Measurements from ENCODE around the gene ZNF10.
A peak's percentile ranks its signal among the peaks of the same experiment; 100 is the strongest.

ZNF10 gene

GRCh38 chr12:133130038-133130807 is at the start of gene ZNF10, which contains the start of gene ZNF891:
Gene ZNF10, plus strand, starts transcription at chr12:133130627. Its CDS starts 13,866 bp downstream, at chr12:133144493.
Gene ZNF891, minus strand, starts transcription at chr12:133130274. Its CDS starts 8,356 bp downstream, at chr12:133121918.
- Histone ChIP-seq H3K36me3 (ENCODE audit: low read depth) (peaks cover 13% of the 10 kb centered on the region), H3K4me1 (ENCODE audit: insufficient read depth, poor library complexity, severe bottlenecking) (no peaks in the 10 kb centered on the region), H3K9me3 (ENCODE audit: severe bottlenecking) (peaks cover 12% of the 10 kb centered on the region), H3K27me3 (ENCODE audit: insufficient read depth, poor library complexity, severe bottlenecking) (no peaks in the 10 kb centered on the region), H3K27ac (ENCODE audit: poor library complexity, severe bottlenecking) (peak within 1 kb of the TSS; percentile 77), H3K4me3 (ENCODE audit: severe bottlenecking) (peak within 1 kb of the TSS; percentile 64)
- TF ChIP-seq CTCF (IDR thresholded peaks at IDR 0.05; ENCODE audit: poor library complexity, severe bottlenecking) = no peak
- peak; percentile 98 for ATAC-seq (ENCODE audit: low read depth)
- peak; percentile 94 for DNase-seq (ENCODE audit: low spot score)

DNA sequence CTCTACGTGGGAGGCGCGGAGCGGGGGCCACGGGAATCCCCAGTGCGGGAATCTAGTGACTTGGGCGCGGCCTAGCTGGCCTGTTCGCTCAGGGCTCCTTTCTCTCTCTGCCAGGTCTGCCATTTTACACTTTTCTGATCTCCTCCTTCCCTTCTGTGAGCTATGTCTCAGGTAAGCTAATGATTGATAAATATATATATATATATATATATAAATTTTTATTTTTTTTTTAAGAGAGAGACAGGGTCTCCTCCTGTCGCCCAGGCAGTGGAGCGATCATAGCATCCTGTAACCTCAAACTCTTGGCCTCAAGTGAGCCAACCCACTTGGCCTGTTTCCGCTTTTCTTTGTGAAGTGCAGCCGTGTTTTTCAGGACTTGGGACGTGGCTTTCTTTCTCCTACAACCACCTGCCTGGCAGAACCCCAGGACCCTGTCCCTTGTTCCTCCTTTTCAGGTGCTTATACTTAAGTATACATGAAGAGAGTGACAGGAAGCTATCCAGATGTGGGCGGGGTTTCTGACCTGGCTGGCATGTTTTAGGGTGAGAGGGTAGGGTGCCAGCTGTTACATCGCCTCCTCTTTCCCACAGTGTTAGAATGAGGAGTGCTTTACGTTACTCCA is 49.2 kb upstream of the ZNF10 start:
- no peak for ATAC-seq (ENCODE audit: low read depth)
- H3K4me3 ChIP-seq (ENCODE audit: severe bottlenecking) = peak overlapping the region; percentile 76
- peaks cover 17% of the 10 kb centered on the region for H3K9me3 ChIP-seq (ENCODE audit: severe bottlenecking)
- no peak for TF ChIP-seq CTCF (IDR thresholded peaks at IDR 0.05; ENCODE audit: poor library complexity, severe bottlenecking)
- H3K27ac ChIP-seq (ENCODE audit: poor library complexity, severe bottlenecking) = peak overlapping the region; percentile 81
- H3K36me3 ChIP-seq (ENCODE audit: low read depth) = peaks cover 47% of the 10 kb centered on the region
- H3K27me3 ChIP-seq (ENCODE audit: insufficient read depth, poor library complexity, severe bottlenecking) = no peaks in the 10 kb centered on the region
- no peak for DNase-seq (ENCODE audit: low spot score)
- no peaks in the 10 kb centered on the region for H3K4me1 ChIP-seq (ENCODE audit: insufficient read depth, poor library complexity, severe bottlenecking)

GRCh38 chr12:133083345-133083744 is 47.1 kb upstream of the ZNF10 start:
- H3K27me3 ChIP-seq (ENCODE audit: insufficient read depth, poor library complexity, severe bottlenecking) = no peaks in the 10 kb centered on the region
- ATAC-seq (ENCODE audit: low read depth) (no peak), DNase-seq (ENCODE audit: low spot score) (no peak)
- peaks cover 63% of the 10 kb centered on the region for H3K36me3 ChIP-seq (ENCODE audit: low read depth)
- TF ChIP-seq CTCF (IDR thresholded peaks at IDR 0.05; ENCODE audit: poor library complexity, severe bottlenecking) = no peak
- no peak overlapping the region for H3K27ac ChIP-seq (ENCODE audit: poor library complexity, severe bottlenecking)
- no peaks in the 10 kb centered on the region for H3K4me1 ChIP-seq (ENCODE audit: insufficient read depth, poor library complexity, severe bottlenecking)
- no peak overlapping the region for H3K4me3 ChIP-seq (ENCODE audit: severe bottlenecking)
- H3K9me3 ChIP-seq (ENCODE audit: severe bottlenecking) = peaks cover 13% of the 10 kb centered on the region

- DNase-seq (ENCODE audit: low spot score) = no peak
- H3K36me3 ChIP-seq (ENCODE audit: low read depth) = peaks cover 73% of the 10 kb centered on the region
- peaks cover 67% of the 10 kb centered on the region for H3K9me3 ChIP-seq (ENCODE audit: severe bottlenecking)
- no peak for ATAC-seq (ENCODE audit: low read depth)
- no peak for TF ChIP-seq CTCF (IDR thresholded peaks at IDR 0.05; ENCODE audit: poor library complexity, severe bottlenecking)
- no peak overlapping the region for H3K4me3 ChIP-seq (ENCODE audit: severe bottlenecking)
- no peaks in the 10 kb centered on the region for H3K4me1 ChIP-seq (ENCODE audit: insufficient read depth, poor library complexity, severe bottlenecking)
- H3K27ac ChIP-seq (ENCODE audit: poor library complexity, severe bottlenecking) = no peak overlapping the region
- H3K27me3 ChIP-seq (ENCODE audit: insufficient read depth, poor library complexity, severe bottlenecking) = no peaks in the 10 kb centered on the region
Measured at GRCh38 chr12:133105620-133106019, 24.8 kb upstream of the ZNF10 start.

Data from RWPE2 (cell line).